K562 (cell line): ENCODE results near the gene COL26A1.

Experiments
- ARNT ChIP-seq, 2 experiments: fragments of 450-650 bp; IDR thresholded peaks; 2 replicates each; pipeline ENCODE4 v1.6.1; 2016; ENCODE audit warnings: mild to moderate bottlenecking in 1 of 2
- TF ChIP-seq, protein P1 (sequence below), 3 experiments: IDR thresholded peaks in 2 of 3; conservative IDR thresholded peaks in 1 of 3; 2 replicates each; pipeline ENCODE4 v1.5.1; 2011 to 2012; ENCODE audit warnings: low read length in 3 of 3, mild to moderate bottlenecking in 3 of 3, control low read depth in 2 of 3, improper control_type of control experiment in 1 of 3, inconsistent platforms in 1 of 3, low read depth in 1 of 3, mixed read lengths in 1 of 3, moderate library complexity in 1 of 3; ENCODE audit not compliant: insufficient read depth in 2 of 3

DNA sequence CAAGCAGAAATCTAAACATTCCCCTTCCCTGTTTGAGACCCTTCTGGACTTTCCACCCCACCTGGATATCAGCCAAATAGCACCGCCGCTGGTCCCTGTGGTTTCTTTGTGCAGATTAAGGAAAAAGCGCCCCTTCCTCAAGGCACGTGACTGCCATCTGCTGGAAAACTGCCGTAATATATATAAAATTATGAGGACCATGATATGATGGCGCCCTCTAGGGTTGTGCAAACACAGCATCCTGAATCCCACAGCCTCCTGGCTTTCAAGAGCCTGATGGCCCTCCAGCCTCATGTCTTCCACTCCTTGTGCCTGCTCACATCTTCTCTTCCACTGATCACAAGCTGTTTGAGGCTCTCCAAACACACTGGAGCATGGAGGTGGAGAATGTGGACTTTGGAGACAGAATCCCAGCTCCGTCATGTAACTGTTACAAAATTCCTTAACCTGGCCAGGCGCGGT is 145.1 kb downstream of the COL26A1 start:
- TF ChIP-seq, protein P1, sequence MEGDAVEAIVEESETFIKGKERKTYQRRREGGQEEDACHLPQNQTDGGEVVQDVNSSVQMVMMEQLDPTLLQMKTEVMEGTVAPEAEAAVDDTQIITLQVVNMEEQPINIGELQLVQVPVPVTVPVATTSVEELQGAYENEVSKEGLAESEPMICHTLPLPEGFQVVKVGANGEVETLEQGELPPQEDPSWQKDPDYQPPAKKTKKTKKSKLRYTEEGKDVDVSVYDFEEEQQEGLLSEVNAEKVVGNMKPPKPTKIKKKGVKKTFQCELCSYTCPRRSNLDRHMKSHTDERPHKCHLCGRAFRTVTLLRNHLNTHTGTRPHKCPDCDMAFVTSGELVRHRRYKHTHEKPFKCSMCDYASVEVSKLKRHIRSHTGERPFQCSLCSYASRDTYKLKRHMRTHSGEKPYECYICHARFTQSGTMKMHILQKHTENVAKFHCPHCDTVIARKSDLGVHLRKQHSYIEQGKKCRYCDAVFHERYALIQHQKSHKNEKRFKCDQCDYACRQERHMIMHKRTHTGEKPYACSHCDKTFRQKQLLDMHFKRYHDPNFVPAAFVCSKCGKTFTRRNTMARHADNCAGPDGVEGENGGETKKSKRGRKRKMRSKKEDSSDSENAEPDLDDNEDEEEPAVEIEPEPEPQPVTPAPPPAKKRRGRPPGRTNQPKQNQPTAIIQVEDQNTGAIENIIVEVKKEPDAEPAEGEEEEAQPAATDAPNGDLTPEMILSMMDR (IDR thresholded peaks at IDR 0.05 in 2 of 3, conservative IDR thresholded peaks at IDR 0.05 in 1 of 3; ENCODE audit: insufficient read depth in 2 of 3, low read depth in 1 of 3, low read length in 3 of 3): peak; percentile 97 to 100 (median 100)
- TF ChIP-seq ARNT (IDR thresholded peaks at IDR 0.05): 0 out of 4 replicates have a peak, but pooled peaks of 1 of the 2 experiments have one; percentile 33
